NCI-H2107 treated with DMSO at 0.1 percent for 48 hours (cell line): ENCODE measurements around the gene MISP3.

Source experiments
- DNase-seq: peaks from one replicate; lab custom pipeline; 2025; ENCODE audit not compliant: unreplicated experiment; lab: John Stamatoyannopoulos, UW

The MISP3 gene

GRCh38 chr19:14053032-14053431, 19.6 kb upstream of the MISP3 start:
- no peak for DNase-seq

GRCh38 chr19:14053500-14053899, 19.1 kb upstream of the MISP3 start:
- DNase-seq, result no peak

DNA sequence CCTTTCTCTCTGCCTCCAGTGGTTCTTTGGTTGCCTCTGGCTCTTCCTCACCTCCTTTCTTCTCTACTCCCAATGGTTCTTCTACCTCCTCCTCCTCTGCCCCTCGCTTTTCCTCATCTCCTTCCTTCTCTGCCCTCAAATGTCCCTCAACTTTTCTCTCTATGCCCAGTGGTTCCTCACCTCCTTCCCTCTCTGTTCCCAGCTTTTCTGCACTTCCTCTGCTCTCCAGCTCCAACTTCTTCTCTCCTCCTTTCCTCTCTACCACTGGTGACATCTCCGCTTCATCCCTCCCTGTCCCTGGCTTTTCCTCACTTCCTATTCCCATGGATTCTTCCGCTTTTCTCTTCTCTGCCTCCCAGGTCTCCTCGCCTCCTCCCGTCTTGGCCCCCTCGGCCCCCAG, 18.5 kb upstream of the MISP3 start:
- no peak for DNase-seq

DNA sequence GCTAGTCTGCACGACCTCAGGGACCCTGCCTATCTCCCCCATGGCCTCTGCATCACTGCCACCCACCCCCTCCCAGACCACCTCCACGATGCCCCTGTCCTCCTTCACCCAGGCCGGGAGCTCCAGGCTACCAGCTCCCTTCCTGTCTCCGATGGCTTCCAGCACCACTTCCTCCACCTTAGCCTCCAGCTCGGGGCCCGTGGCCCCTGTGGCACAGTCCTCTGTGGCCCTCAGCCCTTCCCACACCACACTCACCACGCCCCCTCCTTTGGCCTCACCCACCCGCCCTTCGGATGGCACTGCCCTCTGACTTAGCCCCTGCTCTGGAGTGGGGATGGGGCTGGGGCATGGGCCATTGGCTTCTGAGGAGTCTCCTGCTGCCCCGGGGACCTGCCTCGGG, 17.9 kb upstream of the MISP3 start:
- DNase-seq, result no peak

GRCh38 chr19:14055396-14055795, 17.2 kb upstream of the MISP3 start:
- DNase-seq, result no peak

- DNase-seq, result no peak
Observed at GRCh38 chr19:14056069-14056666, 16.4 kb upstream of the MISP3 start.

GRCh38 chr19:14056741-14057356, 15.7 kb upstream of the MISP3 start:
- no peak for DNase-seq

GRCh38 chr19:14058182-14059092, 14.1 kb upstream of the MISP3 start:
- no peak for DNase-seq

DNA sequence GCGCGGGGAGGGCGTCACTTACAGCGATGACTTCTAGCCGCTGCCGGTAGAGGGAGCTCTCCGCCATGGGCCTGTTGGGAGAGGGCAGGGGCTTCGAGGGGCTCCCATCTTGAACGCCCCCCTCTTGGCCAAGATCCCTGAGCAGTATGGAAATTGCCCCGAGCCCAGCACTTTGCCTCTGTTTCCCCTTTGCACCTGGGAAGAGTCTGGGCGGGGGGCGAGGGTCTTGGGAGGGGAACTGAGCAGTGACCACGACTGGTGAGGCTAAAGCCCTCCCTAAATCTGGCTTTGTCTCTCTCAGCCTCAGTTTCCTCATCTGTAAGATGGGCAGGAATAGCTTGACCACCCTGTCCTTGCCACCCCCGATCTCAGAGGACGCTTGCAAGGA, 13.5 kb upstream of the MISP3 start:
- no peak for DNase-seq

DNA sequence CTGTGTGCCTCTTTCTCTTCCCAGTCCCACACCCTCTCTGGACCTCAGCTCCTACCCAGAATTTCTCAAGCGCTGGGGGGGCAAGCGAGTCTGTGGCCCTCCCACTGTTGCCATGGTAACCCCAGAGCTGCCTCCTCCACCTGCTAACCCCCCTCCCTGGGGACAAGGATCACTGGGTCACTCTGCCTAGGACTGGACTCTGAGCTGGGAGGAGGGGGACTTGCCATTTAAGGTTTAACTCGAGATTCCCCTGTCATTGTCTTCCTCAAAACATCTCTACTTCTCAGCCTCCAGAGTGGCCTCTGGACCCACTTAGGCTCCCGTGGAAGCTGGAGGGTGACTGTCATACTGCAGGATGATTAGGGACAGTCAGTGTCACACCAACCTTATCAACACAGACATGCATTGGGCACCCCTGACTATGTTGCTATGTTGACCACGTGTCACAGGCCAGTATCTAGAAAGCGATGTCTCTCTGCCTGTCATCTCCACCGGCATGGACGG, 12.9 kb upstream of the MISP3 start:
- no peak for DNase-seq

- no peak for DNase-seq
Observed at GRCh38 chr19:14061081-14061749, 11.4 kb upstream of the MISP3 start.

GRCh38 chr19:14061751-14062557, 10.6 kb upstream of the MISP3 start, which contains the start of gene PALM3:
Gene PALM3, minus strand, starts transcription at chr19:14062076. Its CDS starts 96 bp downstream, at chr19:14061980.
- DNase-seq, result no peak

- DNase-seq, result no peak
Observed at GRCh38 chr19:14062558-14062855, 10.1 kb upstream of the MISP3 start.

DNA sequence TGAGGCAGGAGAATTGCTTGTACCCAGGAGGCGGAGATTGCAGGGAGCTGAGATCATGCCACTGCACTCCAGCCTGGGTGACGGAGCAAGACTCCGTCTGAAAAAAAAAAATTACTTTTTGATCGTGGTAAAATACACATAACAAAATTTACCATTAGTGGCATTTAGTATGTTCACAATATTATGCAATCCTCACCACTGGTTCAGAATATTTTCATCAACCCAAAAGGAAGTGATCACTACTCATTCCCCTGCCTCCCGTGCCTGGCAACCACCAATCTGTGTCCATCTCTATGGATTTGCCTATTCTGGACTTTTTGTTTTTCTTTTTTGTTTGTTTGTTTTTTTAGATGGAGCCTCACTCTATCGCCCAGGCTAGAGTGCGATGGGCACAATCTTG, 9.5 kb upstream of the MISP3 start:
- no peak for DNase-seq

DNA sequence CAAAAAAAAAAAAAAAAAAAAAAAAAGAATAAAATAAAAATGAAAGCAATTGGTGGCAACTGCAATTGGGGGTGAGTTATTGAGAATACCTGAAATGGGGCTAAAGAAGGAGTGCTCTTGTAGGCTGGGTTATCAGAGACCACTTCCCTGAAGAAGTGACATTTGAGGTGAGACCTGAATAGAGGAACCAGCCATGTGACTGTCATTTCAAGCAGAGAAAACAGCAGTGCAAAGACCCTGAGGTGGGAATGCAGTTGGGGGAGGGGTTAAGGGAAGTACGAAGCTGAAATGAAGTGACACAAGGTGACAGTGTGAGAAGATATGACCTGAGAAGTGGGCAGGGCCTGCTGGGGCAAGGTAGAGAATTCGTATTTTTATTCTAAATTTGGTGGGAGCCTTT, 6.5 kb upstream of the MISP3 start:
- DNase-seq, result no peak

DNA sequence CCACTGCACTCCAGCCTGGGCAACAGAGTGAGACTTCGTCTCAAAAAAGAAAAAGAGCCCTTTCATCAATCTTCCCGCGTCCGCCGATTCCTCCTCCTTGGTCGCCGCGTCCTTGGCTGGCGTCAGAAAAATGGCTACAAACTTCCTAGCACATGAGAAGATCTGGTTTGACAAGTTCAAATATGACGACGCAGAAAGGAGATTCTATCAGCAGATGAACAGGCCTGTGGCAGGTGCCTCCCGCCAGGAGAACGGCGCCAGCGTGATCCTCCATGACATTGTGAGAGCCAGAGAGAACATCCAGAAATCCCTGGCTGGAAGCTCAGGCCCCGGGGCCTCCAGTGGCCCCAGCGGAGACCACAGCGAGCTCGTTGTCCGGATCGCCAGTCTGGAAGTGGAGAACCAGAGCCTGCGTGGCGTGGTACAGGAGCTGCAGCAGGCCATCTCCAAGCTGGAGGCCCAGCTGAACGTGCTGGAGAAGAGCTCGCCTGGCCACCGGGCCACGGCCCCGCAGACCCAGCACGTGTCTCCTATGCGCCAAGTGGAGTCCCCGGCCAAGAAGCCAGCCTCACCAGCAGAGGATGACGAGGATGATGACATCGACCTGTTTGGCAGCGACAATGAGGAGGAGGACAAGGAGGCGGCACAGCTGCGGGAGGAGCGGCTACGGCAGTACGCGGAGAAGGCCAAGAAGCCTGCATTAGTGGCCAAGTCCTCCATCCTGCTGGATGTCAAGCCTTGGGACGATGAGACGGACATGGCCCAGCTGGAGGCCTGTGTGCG, 2.1 kb upstream of the MISP3 start:
- DNase-seq, result no peak

GRCh38 chr19:14073261-14073924, 807 bp downstream of the MISP3 start:
- no peak for DNase-seq

DNA sequence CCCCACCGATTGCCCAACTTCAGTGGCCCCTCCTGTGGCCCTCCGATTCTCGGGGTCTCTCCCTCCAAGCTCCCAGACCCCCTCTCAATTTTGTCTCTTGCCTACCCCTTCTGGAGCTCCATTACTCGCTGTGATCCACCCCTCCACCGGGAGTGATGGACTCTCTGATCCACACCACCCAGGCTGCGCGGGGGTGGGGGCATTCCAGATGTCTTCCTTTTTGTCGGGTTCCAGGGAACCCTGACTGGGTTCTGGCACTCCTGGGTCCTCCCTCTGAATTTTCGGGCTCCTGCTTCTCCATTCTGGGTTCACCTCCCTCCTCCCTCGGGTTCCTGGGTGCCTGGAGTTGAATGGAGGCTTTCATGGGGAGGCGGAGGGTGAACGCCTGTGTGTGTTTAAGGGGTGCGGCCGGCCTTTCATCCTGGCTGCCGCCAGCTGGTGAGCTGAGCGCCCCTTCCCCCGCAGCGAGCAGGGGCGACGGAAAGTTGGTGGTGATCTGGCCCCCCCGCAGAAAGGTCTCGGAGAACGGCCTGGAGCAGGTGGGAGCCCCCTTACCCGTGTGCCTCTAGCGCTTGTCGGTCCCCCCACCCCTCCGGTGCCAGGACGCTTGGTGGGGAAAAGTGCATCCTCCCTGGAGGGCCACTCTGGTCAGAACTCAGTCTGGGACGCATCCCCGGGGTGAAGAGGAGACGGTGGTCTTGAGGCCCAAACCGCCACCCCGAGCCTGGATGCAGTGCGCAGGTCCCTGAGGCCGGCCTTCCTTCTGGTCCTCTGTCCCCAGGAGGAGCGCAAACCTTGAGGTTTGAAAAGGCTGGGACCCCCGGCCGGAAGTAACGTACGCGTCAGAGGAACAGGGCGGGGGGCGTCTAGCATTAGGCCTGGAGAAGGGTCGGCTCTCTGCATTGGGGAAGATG, 1.6 kb downstream of the MISP3 start:
- DNase-seq, result no peak
